Cardiac muscle cell (in vitro differentiated cells and primary cell): ENCODE data around the gene ZNF43. TPM values are rescaled to one million over a fixed set of nuclear protein-coding genes. Genes with fewer than 3 reads are reported as not detected.
A peak's percentile ranks its signal among the peaks of the same experiment; 100 is the strongest.

ENCODE experiments used
- DNase-seq, 2 donors: peaks; one replicate each; pipeline versions ENCODE4 v3.0.0 to v3.0.0-alpha.2; 2010 to 2017; ENCODE audit warnings: low read depth in 1 of 2, low spot score in 1 of 2
- H3K27ac ChIP-seq: fragments of 200-600 bp; sonication (generic); 2 replicates; pipeline ENCODE4 v1.5.1; 2016
- H3K27me3 ChIP-seq: fragments of 200-600 bp; sonication (generic); 2 replicates; pipeline ENCODE4 v1.6.0; 2016; ENCODE audit warnings: control low read depth
- H3K36me3 ChIP-seq: fragments of 200-600 bp; sonication (generic); 2 replicates; pipeline ENCODE4 v1.5.1; 2016; ENCODE audit warnings: control low read depth
- H3K4me1 ChIP-seq: fragments of 200-600 bp; sonication (generic); 2 replicates; pipeline ENCODE4 v1.8.1; 2017; ENCODE audit warnings: low read depth, mild to moderate bottlenecking, mixed run types
- H3K4me3 ChIP-seq: fragments of 200-600 bp; sonication (generic); 2 replicates; pipeline ENCODE4 v1.5.1; 2016; ENCODE audit warnings: mild to moderate bottlenecking
- H3K9me3 ChIP-seq: fragments of 200-600 bp; sonication (generic); 2 replicates; pipeline ENCODE4 v1.5.1; 2017; ENCODE audit warnings: low read depth, mild to moderate bottlenecking, control low read depth
- CTCF ChIP-seq: IDR thresholded peaks from 2 replicates; pipeline ENCODE4 v1.5.1; 2012; ENCODE audit warnings: low read depth, mild to moderate bottlenecking, low read length
- polyA plus RNA-seq: library from polyadenylated mRNA; unstranded; fragments of >200 nt; fragmentation: Nextera tagmentation; extraction: Ambion mirVana; gene quantifications from 2 replicates; pipeline ENCODE4 v1.2.1, GENCODE V29; 2016
- total RNA-seq: library from RNA; depleted of rRNA; stranded (reverse); fragments of >200 nt; gene quantifications from 2 replicates; pipeline ENCODE4 v1.2.3, GENCODE V29; 2016

The ZNF43 gene
- total and polyA plus RNA-seq, 2 experiments from 2014 or later, result 14.2 to 14.7 TPM

- H3K27ac ChIP-seq, result no peak overlapping the region
- H3K4me3 ChIP-seq, result no peak overlapping the region
- no peak for TF ChIP-seq CTCF
- H3K27me3 ChIP-seq, result no peaks in the 10 kb centered on the region
- H3K9me3 ChIP-seq, result no peaks in the 10 kb centered on the region
- H3K4me1 ChIP-seq, result peaks cover 6% of the 10 kb centered on the region
- DNase-seq, result no peak
- H3K36me3 ChIP-seq, result peaks cover 8% of the 10 kb centered on the region
Measured at GRCh38 chr19:21841488-21842097, 5.6 kb upstream of the ZNF43 start.

- Histone ChIP-seq H3K27me3 (no peaks in the 10 kb centered on the region), H3K4me1 (peaks cover 10% of the 10 kb centered on the region), H3K36me3 (peaks cover 8% of the 10 kb centered on the region), H3K27ac (no peak overlapping the region), H3K4me3 (no peak overlapping the region), H3K9me3 (no peaks in the 10 kb centered on the region)
- DNase-seq, result no peak
- TF ChIP-seq CTCF, result no peak
Measured at GRCh38 chr19:21841081-21841480, 5.1 kb upstream of the ZNF43 start.

- DNase-seq, result no peak
- no peaks in the 10 kb centered on the region for H3K27me3 ChIP-seq
- H3K4me1 ChIP-seq, result peaks cover 10% of the 10 kb centered on the region
- no peak overlapping the region for H3K27ac ChIP-seq
- H3K36me3 ChIP-seq, result peaks cover 8% of the 10 kb centered on the region
- TF ChIP-seq CTCF, result no peak
- H3K4me3 ChIP-seq, result no peak overlapping the region
- no peaks in the 10 kb centered on the region for H3K9me3 ChIP-seq
Measured at GRCh38 chr19:21839976-21840375, 4.0 kb upstream of the ZNF43 start.

- TF ChIP-seq CTCF, result no peak
- DNase-seq, result peak in 1 of 2 donors; percentile 47
- Histone ChIP-seq H3K4me3 (no peak overlapping the region), H3K9me3 (no peaks in the 10 kb centered on the region), H3K27me3 (no peaks in the 10 kb centered on the region), H3K27ac (no peak overlapping the region), H3K36me3 (peaks cover 8% of the 10 kb centered on the region), H3K4me1 (peaks cover 10% of the 10 kb centered on the region)
Measured at GRCh38 chr19:21838646-21839045, 2.7 kb upstream of the ZNF43 start.

GRCh38 chr19:21835429-21835809 is 563 bp downstream of the ZNF43 start:
- no peak for TF ChIP-seq CTCF

More at GRCh38 chr19:21835429-21835809, 563 bp downstream of the ZNF43 start:
- no peaks in the 10 kb centered on the region for H3K9me3 ChIP-seq
- H3K27me3 ChIP-seq, result no peaks in the 10 kb centered on the region
- peaks cover 10% of the 10 kb centered on the region for H3K4me1 ChIP-seq
- H3K4me3 ChIP-seq, result peak overlapping the region; percentile 76
- no peaks in the 10 kb centered on the region for H3K36me3 ChIP-seq
- DNase-seq, result no peak
- peak overlapping the region; percentile 98 for H3K27ac ChIP-seq
